ENCODE measurements around the gene EPHA2.
"Not testable (repeated sequence)": the region's sequence is repeated elsewhere in the genome, so short reads cannot be mapped to it uniquely, and the experiment has no call there.

EPHA2 gene

GRCh38 chr1:16183765-16184556 is 28.1 kb upstream of the EPHA2 start:
- no peak for DNase-seq

- no peak for DNase-seq
Measured at GRCh38 chr1:16183179-16183578, 27.3 kb upstream of the EPHA2 start.

GRCh38 chr1:16181887-16182719 is 26.2 kb upstream of the EPHA2 start:
- no peak for DNase-seq

GRCh38 chr1:16180291-16180824 is 24.5 kb upstream of the EPHA2 start:
- DNase-seq = no peak

- DNase-seq = no peak
Measured at GRCh38 chr1:16178596-16179497, 23.0 kb upstream of the EPHA2 start.

- DNase-seq = no peak
Measured at GRCh38 chr1:16177306-16177705, 21.4 kb upstream of the EPHA2 start.

- no peak for DNase-seq
Measured at GRCh38 chr1:16176653-16177052, 20.8 kb upstream of the EPHA2 start.

GRCh38 chr1:16175610-16176553 is 20.0 kb upstream of the EPHA2 start:
- DNase-seq = no peak

- no peak for DNase-seq
Measured at GRCh38 chr1:16174886-16175598, 19.2 kb upstream of the EPHA2 start.

GRCh38 chr1:16174261-16174868 is 18.5 kb upstream of the EPHA2 start:
- DNase-seq = no peak

- no peak for DNase-seq
Measured at GRCh38 chr1:16173447-16174260, 17.8 kb upstream of the EPHA2 start.

GRCh38 chr1:16172964-16173446 is 17.1 kb upstream of the EPHA2 start:
- no peak for DNase-seq

GRCh38 chr1:16172218-16172830 is 16.5 kb upstream of the EPHA2 start:
- no peak for DNase-seq

GRCh38 chr1:16171314-16172151 is 15.7 kb upstream of the EPHA2 start:
- no peak for DNase-seq

GRCh38 chr1:16170283-16170673 is 14.4 kb upstream of the EPHA2 start:
- DNase-seq = no peak

GRCh38 chr1:16168622-16169360 is 12.9 kb upstream of the EPHA2 start:
- no peak for DNase-seq

GRCh38 chr1:16168144-16168495 is 12.3 kb upstream of the EPHA2 start:
- DNase-seq = not testable (repeated sequence)
